HepG2 (cell line): Measurements from ENCODE around the gene NCKIPSD. TPM values are rescaled to one million over a fixed set of nuclear protein-coding genes. Genes with fewer than 3 reads are reported as not detected.
A peak's percentile ranks its signal among the peaks of the same experiment; 100 is the strongest.

ENCODE experiments used
- CBX1 ChIP-seq: IDR thresholded peaks from one replicate; pipeline ENCODE4 v1.6.1; 2016; ENCODE audit warnings: antibody characterized with exemption, low read depth
- CENPBD1 ChIP-seq: sonication (generic); formaldehyde crosslinking; IDR thresholded peaks from 2 replicates; pipeline ENCODE4 v1.8.0; 2022; ENCODE audit warnings: missing genetic modification reagents, low read depth, mild to moderate bottlenecking, borderline replicate concordance
- HDAC1 ChIP-seq: sonication (generic); formaldehyde crosslinking; IDR thresholded peaks from 2 replicates; pipeline ENCODE4 v1.5.1; 2020; ENCODE audit warnings: mild to moderate bottlenecking, missing genetic modification reagents
- JUN ChIP-seq: sonication (generic); formaldehyde crosslinking; IDR thresholded peaks from 2 replicates; pipeline ENCODE4 v1.4.0; 2020; ENCODE audit warnings: mild to moderate bottlenecking, missing genetic modification reagents
- MXD4 ChIP-seq: IDR thresholded peaks from 2 replicates; pipeline ENCODE4 v1.6.1; 2016; ENCODE audit warnings: mild to moderate bottlenecking, missing biosample characterization, missing genetic modification reagents
- NFKB2 ChIP-seq: sonication (generic); formaldehyde crosslinking; IDR thresholded peaks from 2 replicates; pipeline ENCODE4 v1.4.0; 2020; ENCODE audit warnings: missing genetic modification reagents, borderline replicate concordance
- SAP130 ChIP-seq: IDR thresholded peaks from 2 replicates; pipeline ENCODE4 v1.6.1; 2016; ENCODE audit warnings: low read depth
- STAT5B ChIP-seq: sonication (generic); formaldehyde crosslinking; IDR thresholded peaks from 2 replicates; pipeline ENCODE4 v1.4.0; 2020; ENCODE audit warnings: missing genetic modification reagents
- ZBTB2 ChIP-seq: sonication (generic); formaldehyde crosslinking; IDR thresholded peaks from 2 replicates; pipeline ENCODE4 v1.8.0; 2022; ENCODE audit warnings: low read depth, missing genetic modification reagents
- ZBTB39 ChIP-seq: sonication (generic); formaldehyde crosslinking; IDR thresholded peaks from 2 replicates; pipeline ENCODE4 v1.5.0; 2020; ENCODE audit warnings: missing genetic modification reagents
- ZBTB8A ChIP-seq: sonication (generic); formaldehyde crosslinking; IDR thresholded peaks from 2 replicates; pipeline ENCODE4 v1.4.0; 2020; ENCODE audit warnings: mild to moderate bottlenecking, low read depth, missing genetic modification reagents, borderline replicate concordance
- ZNF142 ChIP-seq: sonication (generic); formaldehyde crosslinking; IDR thresholded peaks from 2 replicates; pipeline ENCODE4 v1.4.0; 2020; ENCODE audit warnings: missing genetic modification reagents
- ZNF274 ChIP-seq: sonication (generic); formaldehyde crosslinking; IDR thresholded peaks from 2 replicates; pipeline ENCODE4 v1.5.1; 2020; ENCODE audit warnings: mild to moderate bottlenecking, missing genetic modification reagents
- ZNF607 ChIP-seq: sonication (generic); formaldehyde crosslinking; IDR thresholded peaks from 2 replicates; pipeline ENCODE4 v1.5.1; 2020; ENCODE audit warnings: missing genetic modification reagents, mild to moderate bottlenecking, borderline replicate concordance
- ZNF670 ChIP-seq: sonication (generic); formaldehyde crosslinking; IDR thresholded peaks from 2 replicates; pipeline ENCODE4 v1.8.0; 2022; ENCODE audit warnings: mild to moderate bottlenecking, missing genetic modification reagents, borderline replicate concordance
- ZNF672 ChIP-seq: sonication (generic); formaldehyde crosslinking; IDR thresholded peaks from 2 replicates; pipeline ENCODE4 v1.8.1; 2022; ENCODE audit warnings: missing genetic modification reagents
- ZNF740 ChIP-seq: sonication (generic); formaldehyde crosslinking; IDR thresholded peaks from 2 replicates; pipeline ENCODE4 v1.4.0; 2020; ENCODE audit warnings: missing genetic modification reagents
- ZNF749 ChIP-seq: sonication (generic); formaldehyde crosslinking; IDR thresholded peaks from 2 replicates; pipeline ENCODE4 v1.8.0; 2022; ENCODE audit warnings: mild to moderate bottlenecking, missing genetic modification reagents, moderate library complexity, borderline replicate concordance
- ZSCAN12 ChIP-seq: sonication (generic); formaldehyde crosslinking; IDR thresholded peaks from 2 replicates; pipeline ENCODE4 v1.9.0; 2021; ENCODE audit warnings: mild to moderate bottlenecking, missing genetic modification reagents
- polyA plus RNA-seq, 8 experiments: library from polyadenylated mRNA; depleted of rRNA in 3 of 8; stranded (reverse) in 7 of 8; unstranded in 1 of 8; fragments of >200 nt; fragmentation: Illumina TruSeq in 4 of 8; extraction: Trizol in 4 of 8; gene quantifications; 2 replicates each; pipeline versions ENCODE4 v1.2.1 to v1.2.3, GENCODE V29; 2011 to 2016; ENCODE audit warnings: low read depth in 4 of 8, missing spikeins in 1 of 8, mixed read lengths in 1 of 8; ENCODE audit not compliant: insufficient read depth in 1 of 8
- total RNA-seq, 5 experiments: library from RNA; depleted of rRNA; stranded (reverse); fragments of >200 nt; fragmentation: Illumina TruSeq; extraction: Trizol; gene quantifications; 2 replicates each; pipeline ENCODE4 v1.2.3, GENCODE V29; 2016; ENCODE audit warnings: low read depth in 1 of 5

The NCKIPSD gene
- total and polyA plus RNA-seq, 2 of the 13 experiments (the other 11 are each of a cell fraction or from before 2014, with no cell fraction given): 13.5 to 35.2 TPM

GRCh38 chr3:48635222-48636021 lies 50.3 kb downstream of the NCKIPSD start, which contains the start of gene SLC26A6 (continued):
- TF ChIP-seq ZNF142 (CRISPR knock-in tag) (peak; percentile 53; the same call in 1 of the 2 replicates), STAT5B (CRISPR knock-in tag) (peak; percentile 14; the same call in 1 of the 2 replicates), ZNF672 (CRISPR knock-in tag) (peak; percentile 56; the same call in 1 of the 2 replicates), MXD4 (CRISPR knock-in tag) (peak; percentile 90), ZBTB39 (CRISPR knock-in tag) (peak; percentile 66), CENPBD1 (0 out of 2 replicates have a peak, but pooled peaks have one; percentile 10), HDAC1 (peak; percentile 88), NFKB2 (CRISPR knock-in tag) (peak; percentile 88), ZNF274 (CRISPR knock-in tag) (peak; percentile 87; the same call in 1 of the 2 replicates), CBX1 (peak; percentile 16), ZNF740 (no peak), ZNF607 (CRISPR knock-in tag) (peak; percentile 66; the same call in 1 of the 2 replicates), ZBTB2 (CRISPR knock-in tag) (no peak; the same call in 1 of the 2 replicates), JUN (CRISPR knock-in tag) (no peak), ZSCAN12 (CRISPR knock-in tag) (no peak), ZBTB8A (no peak; the same call in 1 of the 2 replicates), ZNF749 (CRISPR knock-in tag) (peak; percentile 94; the same call in 1 of the 2 replicates), SAP130 (CRISPR knock-in tag) (peak; percentile 90), ZNF670 (CRISPR knock-in tag) (peak; percentile 88)
